HepG2 (cell line): ENCODE measurements around the gene ISCU. TPM values are rescaled to one million over a fixed set of nuclear protein-coding genes. Genes with fewer than 3 reads are reported as not detected.

Experiments
- ATM ChIP-seq: fragments of 450-650 bp; IDR thresholded peaks from 2 replicates; pipeline ENCODE4 v1.7.1; 2017; ENCODE audit warnings: mild to moderate bottlenecking, borderline replicate concordance
- JDP2 ChIP-seq: sonication (generic); formaldehyde crosslinking; IDR thresholded peaks from 2 replicates; pipeline ENCODE4 v1.8.1; 2022; ENCODE audit warnings: missing genetic modification reagents, borderline replicate concordance
- JUND ChIP-seq: sonication (generic); formaldehyde crosslinking; IDR thresholded peaks from 2 replicates; pipeline ENCODE4 v1.8.0; 2022; ENCODE audit warnings: mild to moderate bottlenecking, missing genetic modification reagents
- LRRFIP1 ChIP-seq: sonication (generic); formaldehyde crosslinking; conservative IDR thresholded peaks from 2 replicates; pipeline ENCODE4 v1.4.0; 2020; ENCODE audit warnings: missing genetic modification reagents
- NBN ChIP-seq: fragments of 450-650 bp; conservative IDR thresholded peaks from 2 replicates; pipeline ENCODE4 v1.6.1; 2017
- NONO ChIP-seq, 2 experiments: fragments of 450-650 bp in 1 of 2; sonication (generic) in 1 of 2; formaldehyde crosslinking in 1 of 2; IDR thresholded peaks in 1 of 2; conservative IDR thresholded peaks in 1 of 2; 2 replicates each; pipeline versions ENCODE4 v1.6.1 to v1.8.0; 2017 to 2022; ENCODE audit warnings: mild to moderate bottlenecking in 1 of 2, missing genetic modification reagents in 1 of 2, moderate library complexity in 1 of 2
- PHF5A ChIP-seq: IDR thresholded peaks from one replicate; pipeline ENCODE4 v1.6.1; 2018; ENCODE audit warnings: low read depth, missing genetic modification reagents; ENCODE audit not compliant: unreplicated experiment
- PLSCR1 ChIP-seq: sonication (generic); formaldehyde crosslinking; IDR thresholded peaks from 2 replicates; pipeline ENCODE4 v1.5.0; 2020; ENCODE audit warnings: missing genetic modification reagents, mild to moderate bottlenecking, borderline replicate concordance
- PPARG ChIP-seq: conservative IDR thresholded peaks from 2 replicates; pipeline ENCODE4 v1.6.1; 2016; ENCODE audit warnings: missing biosample characterization, missing genetic modification reagents
- RARG ChIP-seq: sonication (generic); formaldehyde crosslinking; IDR thresholded peaks from 2 replicates; pipeline ENCODE4 v1.4.0; 2020; ENCODE audit warnings: low read depth, mild to moderate bottlenecking, missing genetic modification reagents
- SKI ChIP-seq: fragments of 450-650 bp; IDR thresholded peaks from one replicate; pipeline ENCODE4 v1.6.1; 2018; ENCODE audit warnings: mild to moderate bottlenecking; ENCODE audit not compliant: partially characterized antibody
- SMARCC2 ChIP-seq: fragments of 450-650 bp; IDR thresholded peaks from 2 replicates; pipeline ENCODE4 v1.6.1; 2017; ENCODE audit warnings: antibody characterized with exemption, mild to moderate bottlenecking
- SRY ChIP-seq: sonication (generic); formaldehyde crosslinking; IDR thresholded peaks from 2 replicates; pipeline ENCODE4 v1.8.0; 2022; ENCODE audit warnings: mild to moderate bottlenecking, missing genetic modification reagents
- THAP7 ChIP-seq: sonication (generic); formaldehyde crosslinking; IDR thresholded peaks from 2 replicates; pipeline ENCODE4 v1.8.1; 2023; ENCODE audit warnings: mild to moderate bottlenecking, missing genetic modification reagents
- TRIM24 ChIP-seq: sonication (generic); formaldehyde crosslinking; IDR thresholded peaks from 2 replicates; pipeline ENCODE4 v1.8.0; 2022; ENCODE audit warnings: mild to moderate bottlenecking, missing genetic modification reagents
- ZKSCAN1 ChIP-seq: fragments of 150-350 bp; IDR thresholded peaks from 2 replicates; pipeline ENCODE4 v1.6.1; 2014; ENCODE audit warnings: low read length
- ZNF431 ChIP-seq: sonication (generic); formaldehyde crosslinking; IDR thresholded peaks from 2 replicates; pipeline ENCODE4 v1.9.0; 2022; ENCODE audit warnings: missing genetic modification reagents, low read depth, mild to moderate bottlenecking, borderline replicate concordance
- ZNF556 ChIP-seq: sonication (generic); formaldehyde crosslinking; IDR thresholded peaks from 2 replicates; pipeline ENCODE4 v1.4.0; 2020; ENCODE audit warnings: mild to moderate bottlenecking, missing genetic modification reagents, borderline replicate concordance
- ZNF569 ChIP-seq: sonication (generic); formaldehyde crosslinking; IDR thresholded peaks from 2 replicates; pipeline ENCODE4 v1.5.0; 2020; ENCODE audit warnings: mild to moderate bottlenecking, missing genetic modification reagents, moderate library complexity, borderline replicate concordance
- ZNF713 ChIP-seq: sonication (generic); formaldehyde crosslinking; IDR thresholded peaks from 2 replicates; pipeline ENCODE4 v1.4.0; 2020; ENCODE audit warnings: mild to moderate bottlenecking, missing genetic modification reagents
- ZNF749 ChIP-seq: sonication (generic); formaldehyde crosslinking; IDR thresholded peaks from 2 replicates; pipeline ENCODE4 v1.8.0; 2022; ENCODE audit warnings: mild to moderate bottlenecking, missing genetic modification reagents, moderate library complexity, borderline replicate concordance
- ZNF776 ChIP-seq: sonication (generic); formaldehyde crosslinking; IDR thresholded peaks from 2 replicates; pipeline ENCODE4 v1.4.0; 2020; ENCODE audit warnings: mild to moderate bottlenecking, missing genetic modification reagents
- polyA plus RNA-seq, 8 experiments: library from polyadenylated mRNA; depleted of rRNA in 3 of 8; stranded (reverse) in 7 of 8; unstranded in 1 of 8; fragments of >200 nt; fragmentation: Illumina TruSeq in 4 of 8; extraction: Trizol in 4 of 8; gene quantifications; 2 replicates each; pipeline versions ENCODE4 v1.2.1 to v1.2.3, GENCODE V29; 2011 to 2016; ENCODE audit warnings: low read depth in 4 of 8, missing spikeins in 1 of 8, mixed read lengths in 1 of 8; ENCODE audit not compliant: insufficient read depth in 1 of 8
- total RNA-seq, 5 experiments: library from RNA; depleted of rRNA; stranded (reverse); fragments of >200 nt; fragmentation: Illumina TruSeq; extraction: Trizol; gene quantifications; 2 replicates each; pipeline ENCODE4 v1.2.3, GENCODE V29; 2016; ENCODE audit warnings: low read depth in 1 of 5
- TF ChIP-seq, protein P1 (sequence below): sonication (generic); formaldehyde crosslinking; IDR thresholded peaks from 2 replicates; pipeline ENCODE4 v1.5.1; 2020; ENCODE audit warnings: missing genetic modification reagents, mild to moderate bottlenecking, borderline replicate concordance
- TF ChIP-seq, protein P2 (sequence below): sonication (generic); formaldehyde crosslinking; IDR thresholded peaks from 2 replicates; pipeline ENCODE4 v1.5.0; 2020; ENCODE audit warnings: missing genetic modification reagents

ISCU gene
- total and polyA plus RNA-seq, 2 of the 13 experiments (the other 11 are each of a cell fraction or from before 2014, with no cell fraction given) = 94.4 to 107 TPM

DNA sequence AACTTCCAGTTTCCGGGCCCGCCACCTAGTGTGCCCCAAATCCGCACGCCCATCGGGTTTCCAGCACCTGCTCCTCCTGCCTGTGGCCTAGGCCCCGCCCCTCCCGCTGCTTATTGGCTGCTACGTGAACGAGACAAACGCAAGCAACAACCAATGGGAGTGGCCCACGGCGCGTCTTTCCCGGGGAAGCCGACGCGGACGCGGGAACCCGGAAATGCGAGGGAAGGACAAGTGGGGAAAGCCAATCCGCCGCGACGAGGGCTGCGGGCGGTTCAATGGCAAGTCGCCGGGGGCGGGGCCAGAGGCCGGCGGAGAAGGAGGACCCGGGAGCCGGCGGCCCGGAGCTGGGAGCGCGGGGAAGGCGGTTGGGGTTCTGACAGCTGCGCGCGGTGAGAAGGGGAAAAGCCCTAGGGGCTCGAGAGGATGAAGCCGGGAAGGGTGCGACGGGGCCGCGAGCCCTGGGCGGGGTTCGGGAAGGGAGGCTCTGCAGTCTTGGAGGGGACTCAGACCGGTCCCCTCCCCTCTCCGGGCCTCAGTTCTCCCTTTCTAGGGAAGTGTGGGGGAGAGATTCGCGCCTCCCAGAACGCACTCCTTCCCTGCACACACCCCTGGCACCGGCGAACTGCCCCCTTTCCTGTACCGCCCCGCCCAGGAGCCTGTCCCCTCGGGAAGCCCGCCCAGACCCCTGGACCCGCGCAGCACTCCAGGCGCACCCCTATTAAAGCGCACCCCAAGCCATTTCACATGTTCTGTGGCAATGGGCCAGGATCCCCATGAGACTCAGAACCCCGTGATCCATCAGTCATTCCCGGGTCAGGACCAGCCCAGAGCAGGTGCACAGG is 47.2 kb upstream of the ISCU start, which contains the start of gene FICD (continued):
- no peak for TF ChIP-seq PLSCR1 (CRISPR knock-in tag)
- TF ChIP-seq JDP2 (CRISPR knock-in tag) = no peak
- TF ChIP-seq ATM = no peak
- no peak for TF ChIP-seq ZNF749 (CRISPR knock-in tag)
- no peak for TF ChIP-seq THAP7 (CRISPR knock-in tag)
- TF ChIP-seq ZNF431 (CRISPR knock-in tag) = no peak
- no peak for TF ChIP-seq SKI
- TF ChIP-seq, protein P1, sequence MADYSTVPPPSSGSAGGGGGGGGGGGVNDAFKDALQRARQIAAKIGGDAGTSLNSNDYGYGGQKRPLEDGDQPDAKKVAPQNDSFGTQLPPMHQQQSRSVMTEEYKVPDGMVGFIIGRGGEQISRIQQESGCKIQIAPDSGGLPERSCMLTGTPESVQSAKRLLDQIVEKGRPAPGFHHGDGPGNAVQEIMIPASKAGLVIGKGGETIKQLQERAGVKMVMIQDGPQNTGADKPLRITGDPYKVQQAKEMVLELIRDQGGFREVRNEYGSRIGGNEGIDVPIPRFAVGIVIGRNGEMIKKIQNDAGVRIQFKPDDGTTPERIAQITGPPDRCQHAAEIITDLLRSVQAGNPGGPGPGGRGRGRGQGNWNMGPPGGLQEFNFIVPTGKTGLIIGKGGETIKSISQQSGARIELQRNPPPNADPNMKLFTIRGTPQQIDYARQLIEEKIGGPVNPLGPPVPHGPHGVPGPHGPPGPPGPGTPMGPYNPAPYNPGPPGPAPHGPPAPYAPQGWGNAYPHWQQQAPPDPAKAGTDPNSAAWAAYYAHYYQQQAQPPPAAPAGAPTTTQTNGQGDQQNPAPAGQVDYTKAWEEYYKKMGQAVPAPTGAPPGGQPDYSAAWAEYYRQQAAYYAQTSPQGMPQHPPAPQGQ (CRISPR knock-in tag) = no peak
- TF ChIP-seq PHF5A = no peak
- TF ChIP-seq SRY (CRISPR knock-in tag) = no peak
- no peak for TF ChIP-seq TRIM24 (CRISPR knock-in tag)
- TF ChIP-seq ZNF556 (CRISPR knock-in tag) = no peak
- no peak for TF ChIP-seq NONO (IDR thresholded peaks at IDR 0.05)
- no peak for TF ChIP-seq NONO (CRISPR knock-in tag; conservative IDR thresholded peaks at IDR 0.05)
- no peak for TF ChIP-seq NBN
- TF ChIP-seq ZKSCAN1 = no peak
- TF ChIP-seq ZNF776 = no peak
- TF ChIP-seq JUND (CRISPR knock-in tag) = no peak
- TF ChIP-seq ZNF713 (CRISPR knock-in tag) = no peak
- no peak for TF ChIP-seq LRRFIP1 (CRISPR knock-in tag)
- no peak for TF ChIP-seq ZNF569 (CRISPR knock-in tag)
- TF ChIP-seq, protein P2, sequence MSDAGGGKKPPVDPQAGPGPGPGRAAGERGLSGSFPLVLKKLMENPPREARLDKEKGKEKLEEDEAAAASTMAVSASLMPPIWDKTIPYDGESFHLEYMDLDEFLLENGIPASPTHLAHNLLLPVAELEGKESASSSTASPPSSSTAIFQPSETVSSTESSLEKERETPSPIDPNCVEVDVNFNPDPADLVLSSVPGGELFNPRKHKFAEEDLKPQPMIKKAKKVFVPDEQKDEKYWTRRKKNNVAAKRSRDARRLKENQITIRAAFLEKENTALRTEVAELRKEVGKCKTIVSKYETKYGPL = no peak
- TF ChIP-seq PPARG (CRISPR knock-in tag) = no peak
- no peak for TF ChIP-seq RARG (CRISPR knock-in tag)
- no peak for TF ChIP-seq SMARCC2
